ENCODE measurements around the gene SLC13A2.

SLC13A2 gene

DNA sequence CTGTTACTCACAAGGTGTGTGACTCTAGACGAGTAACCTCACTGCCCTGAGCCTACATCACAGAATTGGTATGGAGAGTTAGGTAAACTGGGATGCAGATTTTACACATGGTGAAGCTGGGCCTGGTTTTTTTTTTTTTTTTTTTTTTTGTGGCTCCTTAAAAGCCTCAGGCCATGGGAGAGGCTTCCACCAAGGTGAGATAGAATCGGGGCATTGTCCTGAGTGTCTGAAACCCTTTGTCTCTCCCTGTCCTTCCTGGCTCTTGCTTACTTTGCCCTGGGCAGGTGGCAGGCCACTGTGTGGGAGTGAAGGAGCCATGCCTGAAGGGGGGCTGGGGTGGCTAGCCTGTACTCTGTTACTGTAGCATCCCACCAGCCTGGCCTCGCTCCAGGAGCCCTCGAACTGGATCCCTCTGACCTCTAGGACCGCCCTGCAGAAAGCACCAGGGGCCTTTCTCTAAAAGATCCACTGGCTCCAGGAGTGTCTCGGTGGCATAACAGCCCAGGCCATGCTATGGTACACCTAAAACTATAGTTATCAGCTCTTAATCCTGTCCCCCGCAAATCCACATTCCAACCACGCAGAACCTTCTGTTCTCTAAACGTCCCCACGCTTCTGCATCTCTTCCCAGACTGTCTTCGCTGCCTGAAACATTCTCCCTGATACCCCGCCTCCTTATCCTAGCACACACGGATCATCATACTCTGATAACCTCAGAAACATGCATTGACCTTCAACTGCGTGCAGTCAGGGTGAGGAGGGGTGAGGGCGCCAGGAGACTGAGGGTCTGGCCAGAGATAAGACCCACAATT lies 1.7 kb upstream of the SLC13A2 start:
- no peak for DNase-seq (ENCODE audit: low read depth)

GRCh38 chr17:28472871-28473497 lies 460 bp upstream of the SLC13A2 start:
- no peak for DNase-seq (ENCODE audit: low read depth)

DNA sequence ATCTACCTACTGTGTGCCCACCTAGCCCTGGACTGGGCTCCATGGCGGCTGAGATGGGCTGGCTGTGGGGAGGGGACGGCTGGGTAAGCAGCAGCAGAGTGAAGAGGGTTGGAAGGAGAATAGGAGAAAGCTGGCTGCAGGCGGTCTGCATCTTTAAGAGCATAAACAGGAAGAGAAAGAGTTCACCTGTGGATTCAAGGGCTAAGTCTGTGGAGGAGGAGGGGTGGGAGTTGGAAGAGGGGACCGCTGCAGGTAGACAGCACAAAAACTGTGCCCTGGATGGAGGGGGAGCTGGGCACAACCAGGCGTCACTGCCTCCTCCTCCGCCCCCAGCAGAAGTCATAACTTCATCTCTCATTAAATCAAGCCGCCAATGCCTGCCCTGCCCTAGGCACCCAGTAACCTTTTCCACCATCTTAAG lies 677 bp downstream of the SLC13A2 start:
- no peak for DNase-seq (ENCODE audit: low read depth)

DNA sequence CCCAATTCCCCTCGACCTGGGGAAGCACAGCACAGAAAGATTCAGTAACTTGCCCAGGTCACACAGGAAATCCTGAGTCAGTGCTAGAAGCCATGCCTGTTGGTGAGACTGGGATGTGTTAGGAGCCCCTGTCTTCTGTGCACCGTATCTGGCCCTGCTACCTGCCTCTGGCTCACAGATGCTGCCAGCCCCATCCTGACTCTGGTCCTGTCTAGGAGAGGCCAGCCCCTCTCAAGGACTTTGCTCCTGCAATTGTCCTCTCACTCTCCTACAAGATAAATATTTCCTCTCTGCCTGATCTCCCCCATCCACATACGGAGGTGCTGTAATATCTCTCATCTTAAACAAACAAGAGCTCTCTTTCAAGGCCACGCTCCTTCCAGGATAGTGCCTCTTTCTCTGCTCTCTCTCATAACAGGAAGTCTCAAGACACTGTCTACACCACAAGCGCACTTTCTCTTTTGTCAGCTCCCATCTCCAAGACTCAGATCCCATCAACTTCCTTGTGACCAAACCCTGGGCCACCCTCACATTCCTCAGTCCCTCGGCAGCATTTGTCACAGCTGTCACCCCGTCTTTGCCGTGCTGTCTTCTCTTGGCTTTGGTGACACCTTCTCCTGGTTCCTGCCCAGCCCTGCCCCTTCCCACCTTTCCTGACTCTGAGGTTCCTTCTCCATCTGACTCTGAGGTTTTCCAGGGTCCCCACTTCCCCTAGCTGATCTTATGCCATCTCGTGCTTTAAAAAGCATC lies 1.9 kb downstream of the SLC13A2 start:
- no peak for DNase-seq (ENCODE audit: low read depth)

- no peak for DNase-seq (ENCODE audit: low read depth)
Observed at GRCh38 chr17:28476076-28476865, 2.8 kb downstream of the SLC13A2 start.

DNA sequence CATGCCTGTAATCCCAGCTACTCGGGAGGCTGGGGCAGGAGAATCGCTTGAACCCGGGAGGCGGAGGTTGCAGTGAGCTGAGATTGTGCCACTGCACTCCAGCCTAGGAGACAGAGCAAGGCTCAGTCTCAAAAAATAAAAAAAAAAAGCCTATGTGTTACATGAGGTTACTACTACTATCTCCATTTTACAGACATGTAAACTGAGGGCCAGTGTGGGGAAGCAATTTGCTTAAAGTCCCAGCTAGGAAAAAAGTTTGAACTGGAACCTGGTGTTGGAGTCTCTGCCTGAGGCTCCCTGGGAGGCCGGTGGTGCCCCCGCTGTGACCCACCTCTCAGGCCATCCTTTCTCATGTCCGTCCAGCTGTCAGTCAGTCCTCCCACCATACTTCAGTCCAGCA lies 4.5 kb downstream of the SLC13A2 start:
- no peak for DNase-seq (ENCODE audit: low read depth)

DNA sequence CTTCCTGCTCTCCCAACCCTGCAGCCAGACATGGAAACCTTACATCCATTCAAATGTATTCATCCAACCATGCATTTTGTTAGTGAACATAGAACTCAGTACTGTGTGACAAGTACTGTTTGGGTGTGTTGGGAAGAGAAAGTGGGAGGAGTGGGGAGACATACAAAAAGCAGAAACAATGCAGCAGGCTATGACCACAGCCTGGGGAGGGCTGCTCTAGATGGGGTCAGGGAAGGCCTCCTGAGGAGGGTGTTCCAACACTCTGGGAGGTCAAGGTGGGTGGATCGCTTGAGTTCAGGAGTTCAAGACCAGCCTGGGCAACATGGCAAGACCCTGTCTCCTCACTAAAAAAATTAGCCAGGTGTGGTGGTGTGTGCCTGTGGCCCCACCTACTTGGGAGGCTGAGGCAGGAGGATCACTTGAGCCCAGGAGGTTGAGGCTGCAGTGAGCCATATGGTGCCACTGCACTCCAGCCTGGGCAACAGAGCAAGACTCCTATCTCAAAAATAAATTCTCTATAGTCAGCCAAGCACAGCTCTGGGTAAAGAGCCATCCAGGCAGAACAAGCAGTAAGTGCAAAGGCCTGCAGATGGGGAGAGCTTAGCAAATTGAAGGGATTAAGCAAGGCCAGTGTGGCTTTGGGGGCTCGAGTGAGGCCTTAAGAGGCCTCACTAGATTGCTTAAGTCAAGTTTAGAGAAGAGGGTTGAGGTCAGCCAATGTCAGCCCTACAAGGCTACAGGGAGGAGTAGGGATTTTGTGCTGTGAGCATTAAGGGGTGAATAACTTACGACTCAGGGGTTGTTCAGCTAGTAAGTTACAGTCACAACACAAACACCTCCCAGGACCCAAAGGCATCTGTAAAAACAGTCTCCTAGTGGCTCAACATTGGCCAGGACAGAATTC lies 5.5 kb downstream of the SLC13A2 start:
- DNase-seq (ENCODE audit: low read depth): no peak

DNA sequence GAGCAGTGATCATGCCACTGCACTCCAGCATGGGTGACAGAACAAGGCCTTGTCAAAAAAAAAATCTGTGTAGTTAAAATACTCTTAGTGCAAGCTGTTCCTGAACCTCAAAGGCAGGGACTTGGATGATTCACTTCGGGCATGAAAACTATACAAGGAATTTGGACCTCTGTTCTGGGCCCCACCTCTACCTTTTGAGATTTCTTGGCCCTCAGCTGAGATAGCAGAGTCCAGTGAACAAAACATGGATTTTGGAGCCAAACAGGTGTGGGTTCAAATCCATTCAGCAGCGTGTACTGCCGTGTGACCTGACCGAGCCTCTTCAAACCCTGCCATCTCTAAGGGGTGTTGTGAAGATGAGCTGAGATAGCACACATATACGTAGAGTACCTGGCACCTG lies 6.8 kb downstream of the SLC13A2 start:
- no peak for DNase-seq (ENCODE audit: low read depth)

- DNase-seq (ENCODE audit: low read depth): no peak
Observed at GRCh38 chr17:28480799-28481571, 7.5 kb downstream of the SLC13A2 start.

DNA sequence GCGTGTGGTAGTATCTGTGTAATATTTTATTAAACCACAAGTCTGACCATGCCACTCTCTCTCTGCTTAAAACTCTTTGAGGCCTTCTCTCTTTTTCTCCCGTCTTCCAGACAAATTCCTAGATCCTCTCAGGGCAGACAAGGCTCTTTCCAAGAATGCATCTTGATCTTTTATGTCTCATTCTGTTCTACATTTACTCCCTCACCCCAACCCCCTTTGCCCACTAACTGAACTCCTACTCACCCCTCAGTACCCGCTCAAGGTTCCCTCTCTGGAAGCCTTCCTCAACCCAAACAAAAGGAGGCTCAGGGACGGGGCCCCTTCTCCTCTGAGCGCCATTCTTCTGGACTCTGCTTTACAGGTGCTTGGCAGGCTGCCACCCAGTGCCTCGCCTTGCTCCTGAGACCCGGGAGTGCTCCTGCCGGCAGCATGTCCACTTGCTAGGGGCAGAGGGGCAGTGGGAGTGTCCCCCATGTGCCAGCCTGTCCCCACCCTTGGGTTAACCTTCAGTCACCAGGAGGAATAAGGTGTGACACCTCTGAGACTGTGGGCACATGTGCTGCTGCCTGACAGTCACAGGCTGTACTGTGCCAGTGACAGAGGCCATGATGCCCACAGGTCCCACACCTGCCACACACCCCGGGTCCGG lies 9.2 kb downstream of the SLC13A2 start:
- DNase-seq (ENCODE audit: low read depth): no peak

GRCh38 chr17:28484296-28484695 lies 10.9 kb downstream of the SLC13A2 start:
- no peak for DNase-seq (ENCODE audit: low read depth)

DNA sequence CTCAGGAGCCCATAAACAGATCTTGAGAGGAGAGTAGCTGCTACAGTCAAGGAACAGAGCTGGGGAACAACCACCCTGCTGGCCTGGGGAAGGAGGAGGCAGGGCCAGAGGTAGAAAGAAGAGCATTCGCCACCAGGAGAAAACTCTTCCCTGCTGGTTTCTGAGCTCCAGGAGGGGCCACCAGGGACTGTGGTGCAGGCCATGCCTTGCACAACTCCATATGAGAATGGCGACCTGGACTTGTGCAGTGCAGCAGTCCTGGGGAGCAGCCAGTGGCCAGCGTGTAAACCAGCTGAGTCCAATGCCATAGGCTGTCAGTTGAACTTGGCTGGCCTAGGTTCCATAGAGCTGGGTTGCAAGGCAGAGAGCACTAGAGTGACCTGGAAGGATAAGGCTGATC lies 11.6 kb downstream of the SLC13A2 start:
- DNase-seq (ENCODE audit: low read depth): no peak

- no peak for DNase-seq (ENCODE audit: low read depth)
Observed at GRCh38 chr17:28487881-28488532, 14.6 kb downstream of the SLC13A2 start.

- no peak for DNase-seq (ENCODE audit: low read depth)
Observed at GRCh38 chr17:28488533-28489276, 15.3 kb downstream of the SLC13A2 start.

DNA sequence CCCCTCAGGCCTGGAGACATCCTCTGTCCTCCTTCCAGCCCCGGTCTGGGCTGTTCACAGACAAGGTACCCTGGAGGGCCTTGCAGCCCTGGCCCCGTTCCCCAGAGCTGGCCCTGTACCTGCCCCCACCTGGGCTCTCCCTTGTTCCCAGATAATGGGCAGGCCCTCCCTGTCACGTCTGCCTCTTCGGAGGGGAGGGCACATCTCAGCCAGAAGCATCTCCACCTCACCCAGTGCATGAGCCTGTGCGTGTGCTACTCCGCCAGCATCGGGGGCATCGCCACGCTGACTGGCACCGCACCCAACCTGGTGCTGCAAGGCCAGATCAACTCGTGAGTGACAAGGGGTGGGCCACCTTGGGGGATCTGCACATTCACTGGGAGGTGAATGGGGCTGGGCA lies 17.8 kb downstream of the SLC13A2 start:
- no peak for DNase-seq (ENCODE audit: low read depth)

DNA sequence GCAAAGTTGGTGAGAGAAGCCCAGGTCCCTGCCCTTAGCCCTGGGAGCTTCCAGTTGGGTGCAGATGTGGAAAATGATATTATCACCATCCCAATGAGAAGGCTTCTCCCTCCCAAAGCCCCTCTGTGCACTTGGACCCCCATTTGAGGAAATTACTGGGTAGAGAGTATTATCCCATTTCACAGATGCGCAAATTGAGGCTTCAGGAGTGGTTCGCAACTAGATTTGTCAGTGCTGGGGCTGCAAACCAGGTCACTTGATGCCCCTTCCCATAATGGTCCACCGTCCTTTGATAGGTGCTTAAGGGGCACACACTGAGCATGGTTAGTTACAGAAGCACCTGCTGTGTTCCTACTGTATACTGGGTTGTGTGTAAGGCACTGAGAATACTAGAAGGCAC lies 18.4 kb downstream of the SLC13A2 start:
- DNase-seq (ENCODE audit: low read depth): no peak

DNA sequence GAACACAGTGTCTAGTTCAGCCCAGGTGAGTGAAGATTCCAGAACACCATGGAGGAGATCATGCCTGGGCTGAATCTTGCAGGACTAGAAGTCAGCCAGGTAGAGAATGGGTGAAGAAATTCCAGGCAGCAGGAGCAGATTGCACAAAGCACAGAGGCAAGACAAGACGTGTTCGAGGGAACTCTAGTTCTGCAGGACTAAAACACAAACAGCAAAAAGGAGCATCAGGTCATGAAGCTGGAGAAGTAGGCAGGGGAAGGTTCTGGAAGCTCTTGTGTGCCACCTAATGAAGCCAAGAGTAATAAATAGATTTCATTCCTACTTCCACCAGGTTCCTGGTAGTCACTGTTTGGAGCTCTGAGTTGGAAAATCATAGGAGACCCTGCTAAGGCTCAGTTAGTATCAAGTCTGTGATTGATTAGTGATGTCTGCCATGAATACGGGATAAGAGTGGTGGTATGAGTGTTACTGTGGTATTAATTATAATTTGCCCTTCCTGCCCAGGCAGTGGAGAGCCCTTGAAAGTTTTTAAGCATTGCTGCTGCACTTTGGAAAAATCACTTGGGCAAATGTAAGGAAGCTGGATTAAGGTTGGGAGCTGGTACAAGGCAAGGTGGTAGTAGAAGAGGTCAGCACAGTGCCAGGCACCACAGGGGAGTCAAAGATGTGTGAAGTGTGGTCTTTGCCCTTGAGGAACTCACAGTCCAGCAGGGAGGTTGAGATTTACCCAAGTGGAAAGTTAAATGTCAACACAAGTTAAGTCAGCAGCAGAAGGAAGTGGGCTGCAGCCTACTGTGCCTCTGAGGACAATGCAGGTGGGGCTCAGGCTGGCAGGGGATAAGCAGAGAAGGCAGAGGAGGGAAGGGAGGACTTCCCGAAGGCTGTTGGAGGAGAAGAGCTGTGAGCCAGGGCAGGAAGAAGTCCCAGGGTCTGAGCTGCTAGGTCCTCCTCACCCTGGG lies 19.2 kb downstream of the SLC13A2 start:
- DNase-seq (ENCODE audit: low read depth): no peak
